ENCODE results near the gene CDNF.
"Not testable (repeated sequence)": the region's sequence is repeated elsewhere in the genome, so short reads cannot be mapped to it uniquely, and the experiment has no call there.

The CDNF gene

GRCh38 chr10:14837757-14838581 is at the start of gene CDNF, which contains the start of the genes HSPA14 and MSANTD7:
Gene CDNF, minus strand, starts transcription at chr10:14838037. Its CDS starts 91 bp downstream, at chr10:14837946.
Gene HSPA14, plus strand, starts transcription at chr10:14838306. Its CDS starts 97 bp downstream, at chr10:14838403.
Gene MSANTD7, plus strand, starts transcription at chr10:14838306. Its CDS starts 3,979 bp downstream, at chr10:14842285.
- DNase-seq (ENCODE audit: extremely low spot score, insufficient read length, low read depth) = peak; percentile 98
- FAIRE-seq = peak; percentile 99

GRCh38 chr10:14884082-14884481 is 46.2 kb upstream of the CDNF start:
- no peak for DNase-seq (ENCODE audit: extremely low spot score, insufficient read length, low read depth)
- FAIRE-seq = no peak

- DNase-seq (ENCODE audit: extremely low spot score, insufficient read length, low read depth) (no peak), FAIRE-seq (no peak)
These were observed 42.4 kb upstream of the CDNF start for GRCh38 chr10:14880229-14880628.

GRCh38 chr10:14879928-14880193 is 42.0 kb upstream of the CDNF start:
- FAIRE-seq (no peak), DNase-seq (ENCODE audit: extremely low spot score, insufficient read length, low read depth) (no peak)

- FAIRE-seq (no peak), DNase-seq (ENCODE audit: extremely low spot score, insufficient read length, low read depth) (peak; percentile 12)
These were observed 41.5 kb upstream of the CDNF start for GRCh38 chr10:14879124-14879927.

- DNase-seq (ENCODE audit: extremely low spot score, insufficient read length, low read depth) (peak; percentile 99), FAIRE-seq (peak; percentile 92)
These were observed 40.7 kb upstream of the CDNF start, which contains the start of gene SUV39H2 for GRCh38 chr10:14878266-14879123. Gene SUV39H2, plus strand, starts transcription at chr10:14878866. Its CDS starts 23 bp downstream, at chr10:14878889.

- DNase-seq (ENCODE audit: extremely low spot score, insufficient read length, low read depth) = no peak
- no peak for FAIRE-seq
These were observed 38.9 kb upstream of the CDNF start for GRCh38 chr10:14876764-14877163.

- FAIRE-seq (no peak), DNase-seq (ENCODE audit: extremely low spot score, insufficient read length, low read depth) (no peak)
These were observed 38.1 kb upstream of the CDNF start for GRCh38 chr10:14875941-14876340.

- DNase-seq (ENCODE audit: extremely low spot score, insufficient read length, low read depth) (no peak), FAIRE-seq (peak; percentile 69)
These were observed 35.4 kb upstream of the CDNF start for GRCh38 chr10:14873090-14873760.

GRCh38 chr10:14864871-14865270 is 27.0 kb upstream of the CDNF start:
- not testable (repeated sequence) for DNase-seq (ENCODE audit: extremely low spot score, insufficient read length, low read depth); FAIRE-seq

GRCh38 chr10:14864466-14864865 is 26.6 kb upstream of the CDNF start:
- not testable (repeated sequence) for FAIRE-seq

GRCh38 chr10:14860791-14861190 is 23.0 kb upstream of the CDNF start:
- FAIRE-seq = no peak
- no peak for DNase-seq (ENCODE audit: extremely low spot score, insufficient read length, low read depth)

More at GRCh38 chr10:14864466-14864865, 26.6 kb upstream of the CDNF start:
- DNase-seq (ENCODE audit: extremely low spot score, insufficient read length, low read depth) = not testable (repeated sequence)

- FAIRE-seq (no peak), DNase-seq (ENCODE audit: extremely low spot score, insufficient read length, low read depth) (no peak)
These were observed 21.9 kb upstream of the CDNF start for GRCh38 chr10:14859775-14860174.

- DNase-seq (ENCODE audit: extremely low spot score, insufficient read length, low read depth) (no peak), FAIRE-seq (no peak)
These were observed 21.2 kb upstream of the CDNF start for GRCh38 chr10:14859043-14859442.

- no peak for FAIRE-seq
These were observed 20.6 kb upstream of the CDNF start for GRCh38 chr10:14858338-14858960.

GRCh38 chr10:14855453-14855852 is 17.6 kb upstream of the CDNF start:
- no peak for DNase-seq (ENCODE audit: extremely low spot score, insufficient read length, low read depth)
- no peak for FAIRE-seq

More at GRCh38 chr10:14858338-14858960, 20.6 kb upstream of the CDNF start:
- no peak for DNase-seq (ENCODE audit: extremely low spot score, insufficient read length, low read depth)

- no peak for FAIRE-seq
These were observed 14.4 kb upstream of the CDNF start for GRCh38 chr10:14852236-14852635.

GRCh38 chr10:14844948-14845347 is 7.1 kb upstream of the CDNF start:
- FAIRE-seq (no peak), DNase-seq (ENCODE audit: extremely low spot score, insufficient read length, low read depth) (no peak)

More at GRCh38 chr10:14852236-14852635, 14.4 kb upstream of the CDNF start:
- no peak for DNase-seq (ENCODE audit: extremely low spot score, insufficient read length, low read depth)
